T follicular helper cell (primary cell): ENCODE measurements around the gene EBP.
"Not testable (repeated sequence)": the region's sequence is repeated elsewhere in the genome, so short reads cannot be mapped to it uniquely, and the experiment has no call there.

ENCODE experiments used
- DNase-seq: peaks from one replicate; pipeline ENCODE4 v3.0.0-alpha.2; 2020; ENCODE audit warnings: low read depth

The EBP gene

DNA sequence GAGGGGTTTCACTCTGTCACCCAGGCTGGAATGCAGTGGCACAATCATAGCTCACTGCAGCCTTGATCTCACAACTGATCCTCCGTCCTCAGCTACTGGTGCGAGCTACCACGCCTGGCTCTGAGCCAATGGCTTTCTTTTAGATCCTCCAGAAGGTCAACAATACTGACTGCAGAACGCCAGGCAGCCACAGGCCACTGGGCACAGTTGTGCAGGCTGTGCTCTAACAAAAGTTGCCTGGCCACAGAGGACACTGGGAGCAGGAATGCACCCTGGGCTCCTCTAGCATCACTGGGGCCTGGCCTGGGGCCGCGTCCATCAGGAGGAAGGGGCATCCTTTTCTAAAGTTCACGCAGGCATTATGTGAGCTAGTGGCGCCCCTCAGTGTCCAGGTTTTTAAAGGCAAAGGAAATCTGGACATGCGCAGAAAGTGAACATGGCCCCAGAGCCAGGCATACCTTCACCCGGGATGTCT is 27.7 kb upstream of the EBP start:
- no peak for DNase-seq

DNA sequence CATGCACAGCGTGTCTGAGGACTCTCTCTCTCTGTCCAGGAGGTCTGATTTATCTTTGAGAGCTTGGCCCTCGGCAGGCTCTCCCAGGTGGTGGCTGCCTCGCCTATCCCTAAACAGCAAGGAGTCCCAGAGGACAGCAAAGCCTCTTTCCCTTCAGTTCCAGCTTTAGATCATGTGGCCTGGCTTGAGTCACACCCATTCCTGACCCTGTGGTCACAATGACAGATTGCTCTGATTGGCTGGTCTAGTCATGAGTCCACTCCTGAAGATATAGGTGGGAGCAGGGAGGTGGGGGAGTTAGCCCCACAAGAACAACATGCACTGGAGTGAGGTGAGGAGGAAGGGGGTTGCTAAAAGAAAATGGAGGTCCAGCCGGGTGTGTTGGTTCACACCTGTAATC is 24.9 kb upstream of the EBP start:
- no peak for DNase-seq

DNA sequence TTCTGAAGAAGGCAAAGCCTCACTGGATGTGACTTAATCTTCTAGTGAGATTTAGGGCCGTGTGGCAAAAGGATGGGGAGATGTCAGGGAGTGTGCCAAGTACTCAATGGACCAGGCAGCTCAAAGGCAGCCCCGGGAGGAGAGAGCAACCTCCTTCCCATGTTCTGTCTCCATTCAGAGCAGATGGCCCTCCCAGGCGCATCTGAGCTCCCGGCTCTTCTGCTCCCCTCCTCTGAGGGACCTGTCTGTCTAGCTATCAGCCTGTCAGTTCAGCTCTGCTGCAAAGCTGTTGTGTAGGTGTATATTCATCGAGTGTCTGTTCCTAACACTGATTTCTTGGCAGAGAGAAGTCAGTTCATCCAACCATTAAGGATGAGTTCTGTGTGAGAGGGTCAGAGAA is 23.7 kb upstream of the EBP start:
- DNase-seq, result no peak

DNA sequence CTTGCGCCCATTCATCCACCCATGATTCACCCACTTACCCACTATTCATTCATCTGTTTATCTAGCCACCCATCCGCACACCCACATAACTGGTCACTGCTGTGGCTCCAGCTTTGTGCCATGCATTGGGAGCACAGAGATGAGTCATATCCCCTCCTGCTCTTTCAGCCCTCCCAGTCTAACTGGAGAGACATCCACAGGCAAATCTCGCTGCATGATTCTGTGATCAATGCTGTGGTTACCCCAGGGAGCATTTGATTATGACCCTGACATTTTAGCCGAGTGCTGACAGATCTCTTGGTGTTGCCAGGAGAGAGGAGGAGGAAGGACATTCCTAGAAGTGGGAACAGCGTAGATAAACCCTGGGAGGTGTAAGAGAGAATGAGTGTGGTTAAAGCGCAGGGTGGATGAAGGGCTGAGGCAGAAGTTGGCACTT is 23.2 kb upstream of the EBP start:
- DNase-seq, result no peak

DNA sequence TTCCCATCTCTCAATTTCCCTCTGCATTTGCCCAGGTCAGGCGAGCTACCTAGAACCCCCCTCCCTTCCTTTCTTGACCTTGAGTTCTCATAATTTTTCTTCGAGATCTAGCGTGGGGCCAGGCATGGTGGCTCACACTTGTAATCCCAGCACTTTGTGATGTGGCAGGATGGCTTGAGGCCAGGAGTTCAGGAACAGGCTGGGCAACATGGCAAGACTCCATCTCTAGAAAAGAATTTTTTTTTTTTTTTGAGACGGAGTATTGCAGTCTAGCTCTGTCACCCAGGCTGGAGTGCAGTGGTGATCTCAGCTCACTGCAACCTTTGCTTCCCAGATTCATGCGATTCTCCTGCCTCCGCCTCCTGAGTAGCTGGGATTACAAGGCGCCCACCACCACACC is 17.3 kb upstream of the EBP start:
- DNase-seq, result no peak

DNA sequence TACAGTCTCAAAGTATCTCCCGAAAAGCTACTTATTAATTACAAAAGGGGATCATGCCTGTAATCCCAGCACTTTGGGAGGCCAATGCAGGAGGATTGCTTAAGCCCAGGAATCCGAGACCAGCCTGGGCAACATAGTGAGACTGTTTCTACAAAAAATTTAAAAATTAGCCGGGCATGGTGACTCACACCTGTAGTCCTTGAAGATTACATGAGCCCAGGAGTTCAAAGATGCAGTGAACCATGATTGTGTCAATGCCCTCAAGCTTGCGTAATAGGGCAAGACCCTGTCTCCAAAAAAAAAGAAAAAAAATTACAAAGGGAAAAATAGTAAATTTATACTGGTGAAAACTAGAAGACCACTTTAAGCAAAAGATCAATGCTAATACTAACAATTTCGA is 16.1 kb upstream of the EBP start:
- no peak for DNase-seq

DNA sequence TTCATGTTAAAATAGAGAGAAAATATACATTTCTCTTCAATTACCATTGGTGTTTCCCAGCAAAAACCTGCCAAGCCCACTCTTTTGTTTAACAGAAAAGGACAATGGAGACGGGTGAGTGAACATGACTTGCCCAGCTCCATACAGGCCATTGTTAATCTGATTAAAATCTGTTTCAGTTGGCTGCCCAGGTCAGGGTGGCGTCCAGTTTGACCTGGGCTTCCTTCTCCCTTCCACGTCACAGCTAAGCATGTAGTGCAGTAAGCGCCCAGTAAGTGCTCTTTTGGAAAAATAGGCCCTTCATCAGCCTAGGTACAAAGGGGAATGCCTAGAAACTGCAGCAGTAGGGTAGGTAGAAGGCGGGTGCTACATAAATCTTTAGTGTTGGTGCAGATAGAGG is 14.4 kb upstream of the EBP start:
- DNase-seq, result no peak

DNA sequence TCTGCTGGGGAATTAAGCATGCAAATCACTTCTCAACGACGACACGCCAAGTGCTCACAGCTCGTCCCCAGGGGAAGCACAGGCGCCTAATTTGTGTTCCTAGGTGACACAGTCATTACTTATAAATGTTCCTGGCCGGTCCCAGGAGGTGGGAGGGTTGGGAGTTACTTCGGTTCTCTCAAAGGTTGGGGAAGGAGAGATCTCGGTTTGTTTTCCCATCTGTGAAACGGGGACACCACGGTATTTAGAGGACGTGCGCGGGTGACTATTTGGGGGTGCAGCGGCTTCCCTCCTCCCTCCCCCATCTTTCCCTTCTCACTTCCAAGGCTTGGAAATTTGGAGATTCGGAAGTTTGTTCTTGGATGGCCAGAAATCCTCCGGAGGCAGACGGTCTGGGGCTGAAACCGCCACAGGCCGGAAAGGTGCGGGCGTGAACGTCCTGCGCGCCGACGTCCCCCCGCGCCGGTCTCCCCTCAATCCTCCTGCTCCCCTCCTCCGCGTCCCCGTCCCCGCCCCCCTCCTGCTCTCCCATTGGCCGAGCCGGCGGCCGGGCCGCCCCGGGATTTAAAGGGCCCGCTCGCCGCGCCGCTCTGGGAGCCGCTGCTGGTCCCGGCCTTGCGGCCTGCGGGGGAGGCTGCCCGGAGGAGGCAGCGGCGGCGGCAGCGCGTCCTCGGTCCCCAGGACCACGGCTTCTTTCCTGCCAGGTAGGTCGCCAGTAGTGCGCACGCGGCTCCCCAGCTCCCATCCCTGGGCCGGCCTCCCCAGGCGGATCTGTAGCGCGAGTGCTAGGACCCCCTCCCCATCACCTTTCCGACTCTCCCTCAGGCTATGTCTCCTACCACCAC is 13.0 kb upstream of the EBP start, which contains the start of gene PORCN:
Gene PORCN, plus strand, starts transcription at position 593 of the 845 bp plus-strand sequence. CDS start 829 bp downstream, outside the sequence.
- peak; percentile 68 for DNase-seq

DNA sequence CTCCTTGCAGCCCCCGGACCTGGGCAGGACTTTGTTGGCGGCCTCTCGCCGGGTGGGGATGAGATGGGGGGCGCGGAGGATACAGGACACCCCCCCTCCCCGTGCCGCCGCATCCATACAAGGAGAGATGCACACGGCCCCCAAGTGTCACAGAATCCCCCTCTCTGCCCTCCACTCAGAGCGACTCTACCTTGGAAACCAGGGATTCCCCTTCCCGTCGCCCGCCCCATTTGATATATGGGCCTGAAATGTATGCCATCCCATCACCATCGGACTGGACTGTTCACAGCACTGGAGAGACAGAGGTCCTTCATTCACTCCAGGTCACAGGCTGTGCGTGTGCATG is 12.4 kb upstream of the EBP start:
- DNase-seq, result no peak

DNA sequence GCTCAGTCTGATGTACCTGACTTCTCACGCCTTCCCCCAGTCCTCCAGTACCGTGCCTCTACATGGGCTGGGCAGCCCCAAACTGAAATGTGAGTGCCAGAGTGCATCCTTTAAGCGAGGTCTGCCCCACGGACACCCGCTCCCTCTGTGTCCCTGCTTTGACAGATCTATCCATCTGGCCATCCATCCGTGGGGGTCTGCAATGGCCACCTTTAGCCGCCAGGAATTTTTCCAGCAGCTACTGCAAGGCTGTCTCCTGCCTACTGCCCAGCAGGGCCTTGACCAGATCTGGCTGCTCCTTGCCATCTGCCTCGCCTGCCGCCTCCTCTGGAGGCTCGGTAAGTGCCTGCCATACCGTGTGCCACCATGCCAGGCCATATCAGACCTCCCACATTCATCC is 12.0 kb upstream of the EBP start:
- DNase-seq, result no peak

DNA sequence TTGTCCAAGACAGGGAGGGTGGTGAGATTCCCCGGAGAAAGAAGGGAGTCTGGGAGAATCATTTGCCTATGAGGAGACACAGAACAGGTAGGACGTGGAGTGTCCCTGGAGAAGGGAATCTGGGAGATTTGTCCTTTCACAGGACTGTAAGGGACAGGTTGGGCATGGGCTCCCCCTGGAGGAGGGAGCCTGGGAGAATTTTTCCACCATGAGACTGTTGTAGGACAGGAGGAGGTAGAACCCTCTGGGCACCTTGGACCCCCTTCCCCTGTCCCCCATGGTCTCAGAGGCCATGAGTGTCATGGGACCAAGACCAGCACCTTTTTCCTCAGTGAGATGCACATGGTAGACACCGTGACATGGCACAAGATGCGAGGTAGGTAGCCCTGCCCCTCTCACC is 10.0 kb upstream of the EBP start:
- DNase-seq, result no peak

DNA sequence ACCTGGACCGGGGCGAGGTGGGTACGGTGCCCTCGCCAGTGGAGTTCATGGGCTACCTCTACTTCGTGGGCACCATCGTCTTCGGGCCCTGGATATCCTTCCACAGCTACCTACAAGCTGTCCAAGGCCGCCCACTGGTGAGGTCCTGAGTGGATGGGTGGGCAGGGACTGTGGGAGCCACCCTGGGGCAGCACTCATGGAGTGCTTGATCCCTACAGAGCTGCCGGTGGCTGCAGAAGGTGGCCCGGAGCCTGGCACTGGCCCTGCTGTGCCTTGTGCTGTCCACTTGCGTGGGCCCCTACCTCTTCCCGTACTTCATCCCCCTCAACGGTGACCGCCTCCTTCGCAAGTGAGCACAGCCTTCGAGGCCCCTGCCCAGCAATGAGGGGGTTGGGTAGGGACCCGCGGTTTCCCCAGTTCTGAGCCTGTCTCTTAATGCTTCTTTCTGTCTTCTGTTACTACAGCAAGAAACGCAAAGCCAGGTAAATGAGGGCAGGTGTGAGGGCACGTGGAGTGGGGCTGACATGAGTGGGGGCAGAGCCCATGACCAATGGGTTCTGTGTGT is 9.2 kb upstream of the EBP start:
- DNase-seq, result no peak

DNA sequence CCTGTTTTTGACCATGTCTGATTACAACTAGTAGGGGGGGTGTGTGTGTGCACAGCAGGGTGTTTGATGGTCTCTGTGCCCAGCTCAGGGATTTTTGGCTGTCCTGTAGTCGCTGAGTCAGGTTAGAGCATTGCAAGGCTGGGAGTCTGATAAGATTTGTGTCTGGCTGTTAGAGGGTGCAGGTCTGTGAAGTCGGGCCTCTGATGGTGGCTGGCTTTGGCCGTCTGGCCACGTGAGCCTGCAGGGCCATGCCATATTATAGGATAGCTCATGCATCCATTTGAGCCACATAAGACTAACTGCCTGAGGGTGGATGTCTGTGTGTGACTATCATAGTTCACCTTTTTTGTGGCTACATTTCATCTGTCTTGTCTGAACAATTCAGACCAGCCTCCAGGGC is 7.9 kb upstream of the EBP start:
- DNase-seq, result no peak

DNA sequence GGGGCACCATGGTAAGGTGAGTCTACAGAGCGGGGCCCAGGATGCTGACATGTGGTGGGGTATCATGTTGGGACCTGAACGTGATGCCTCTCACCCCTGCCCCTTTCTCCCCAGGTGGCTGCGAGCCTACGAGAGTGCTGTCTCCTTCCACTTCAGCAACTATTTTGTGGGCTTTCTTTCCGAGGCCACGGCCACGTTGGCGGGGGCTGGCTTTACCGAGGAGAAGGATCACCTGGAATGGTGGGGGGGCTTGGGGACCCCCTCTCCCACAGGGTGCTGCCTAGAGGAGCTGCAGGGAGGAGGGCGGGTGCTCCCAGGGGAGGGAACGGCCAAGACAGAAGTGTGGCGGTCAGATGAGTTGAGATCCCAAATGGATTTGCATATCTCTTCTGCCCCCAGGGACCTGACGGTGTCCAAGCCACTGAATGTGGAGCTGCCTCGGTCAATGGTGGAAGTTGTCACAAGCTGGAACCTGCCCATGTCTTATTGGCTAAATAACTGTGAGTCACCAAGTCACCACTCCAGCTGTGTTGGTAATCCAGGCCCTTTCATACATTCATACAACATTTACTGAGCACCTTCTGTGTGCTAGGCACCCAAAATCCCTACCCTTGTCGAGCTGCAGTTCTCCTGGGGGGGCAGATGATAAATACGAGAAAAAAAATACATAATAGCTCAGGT is 7.3 kb upstream of the EBP start:
- no peak for DNase-seq

DNA sequence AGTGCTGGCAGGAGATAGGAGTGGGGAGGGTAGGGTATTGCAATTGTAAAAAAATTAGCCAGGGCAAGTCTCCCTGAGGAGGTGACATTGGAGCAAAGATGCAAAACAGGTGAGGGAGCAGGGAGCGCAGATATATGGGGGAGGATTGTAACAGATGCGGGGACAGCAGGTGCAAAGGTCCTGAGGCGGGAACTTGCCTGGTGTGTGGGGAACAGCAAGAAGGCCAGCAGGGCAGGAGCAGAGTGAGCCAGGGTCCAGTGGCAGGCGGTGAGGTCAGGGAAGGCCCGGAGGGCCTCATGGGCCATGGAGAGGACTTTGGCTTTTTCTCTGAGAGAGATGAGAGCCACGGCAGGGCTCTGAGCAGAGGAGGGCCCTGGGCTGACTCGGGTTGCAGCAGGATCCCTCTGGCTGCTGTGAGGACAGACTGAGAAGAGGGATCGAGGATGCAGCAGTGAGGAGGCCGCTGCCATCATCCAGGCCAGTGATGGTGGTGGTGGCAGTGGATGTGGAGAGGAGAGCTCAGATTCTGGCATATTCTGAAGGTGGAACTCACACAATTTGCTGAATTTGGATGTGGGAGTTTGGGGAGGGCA is 6.6 kb upstream of the EBP start:
- DNase-seq, result no peak

DNA sequence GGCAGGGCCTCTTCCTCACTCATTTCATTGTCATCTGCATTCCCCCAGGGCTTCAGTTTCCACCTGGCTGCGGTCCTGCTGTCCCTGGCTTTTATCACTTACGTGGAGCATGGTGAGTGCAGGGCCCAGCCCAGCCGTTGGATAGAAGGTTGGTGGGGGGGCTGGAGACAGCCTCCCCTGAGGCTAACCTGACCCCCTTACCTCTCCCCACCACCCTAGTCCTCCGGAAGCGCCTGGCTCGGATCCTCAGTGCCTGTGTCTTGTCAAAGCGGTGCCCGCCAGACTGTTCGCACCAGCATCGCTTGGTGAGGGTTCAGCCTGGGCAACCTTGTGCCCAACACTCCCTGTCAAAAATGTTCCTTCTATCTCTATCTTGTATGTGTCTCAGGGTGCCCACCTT is 5.8 kb upstream of the EBP start:
- DNase-seq, result no peak

DNA sequence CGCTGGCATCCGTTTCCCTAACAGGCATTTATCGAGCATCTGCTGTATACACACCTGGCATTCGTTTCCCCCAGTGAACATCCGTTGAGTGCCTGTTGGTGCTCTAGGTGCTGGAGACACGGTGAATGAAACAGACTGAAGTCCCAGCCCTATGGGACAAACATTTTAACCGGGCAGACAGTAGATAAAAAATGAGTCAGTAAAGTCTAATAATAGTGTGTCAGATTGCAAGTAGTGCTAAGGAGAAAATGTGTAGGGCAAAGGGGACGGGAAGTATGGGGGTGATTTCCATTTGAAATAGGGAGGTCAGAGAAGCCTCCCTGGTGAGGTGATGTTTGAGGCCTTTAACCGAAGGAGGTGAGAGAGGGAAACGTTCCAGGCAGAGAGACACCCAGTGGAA is 5.3 kb upstream of the EBP start:
- no peak for DNase-seq

DNA sequence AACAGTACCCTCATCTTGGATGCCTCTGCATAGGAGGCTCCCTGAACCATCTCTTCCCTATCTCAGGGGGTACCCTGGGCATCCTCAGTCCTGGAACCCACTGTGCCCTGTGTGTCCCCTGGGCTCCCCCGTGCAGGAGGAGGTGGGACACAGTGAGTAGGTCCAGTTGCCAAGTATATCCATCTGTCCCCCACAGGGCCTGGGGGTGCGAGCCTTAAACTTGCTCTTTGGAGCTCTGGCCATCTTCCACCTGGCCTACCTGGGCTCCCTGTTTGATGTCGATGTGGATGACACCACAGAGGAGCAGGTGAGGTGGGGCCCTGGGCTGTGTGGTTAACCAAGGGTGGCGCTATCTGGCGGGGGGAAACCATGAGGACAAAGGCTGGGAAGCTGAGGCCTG is 4.6 kb upstream of the EBP start:
- DNase-seq, result no peak

DNA sequence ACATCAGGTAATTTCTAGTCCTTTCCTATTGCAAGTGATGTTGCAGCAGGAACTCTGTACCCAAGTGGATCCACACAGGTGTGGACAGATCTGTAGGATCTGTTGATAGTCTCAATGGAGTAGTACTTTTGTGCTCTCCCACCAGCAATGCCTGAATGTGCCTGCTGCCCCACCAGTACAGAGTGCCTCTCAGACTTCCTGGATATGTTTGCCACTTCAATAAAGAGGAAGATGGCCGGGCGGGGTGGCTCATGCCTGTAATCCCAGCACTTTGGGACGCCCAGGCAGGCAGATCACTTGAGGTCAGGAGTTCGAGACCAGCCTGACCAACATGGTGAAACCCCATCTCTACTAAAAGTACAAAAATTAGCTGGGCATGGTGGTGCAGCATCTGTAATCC is 2.1 kb upstream of the EBP start:
- not testable (repeated sequence) for DNase-seq

DNA sequence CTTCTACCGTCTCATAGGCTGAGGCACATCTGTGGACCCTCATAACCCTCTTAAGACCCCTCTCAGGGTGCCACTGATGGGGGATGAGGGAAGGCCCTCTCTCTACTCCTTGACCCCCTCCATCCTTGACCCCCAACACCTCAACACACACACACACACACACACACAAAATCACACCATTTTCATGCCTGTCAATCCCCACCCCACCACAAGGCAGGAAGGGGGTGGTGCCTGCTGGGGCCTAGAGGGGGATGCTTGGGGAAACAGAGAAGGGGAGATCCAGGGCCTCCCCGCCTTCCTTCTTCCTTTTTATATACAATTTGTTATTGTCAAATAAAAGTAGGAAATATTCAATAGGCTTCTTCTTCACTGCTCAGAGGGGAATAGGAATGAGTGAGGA is 1.2 kb upstream of the EBP start:
- no peak for DNase-seq

DNA sequence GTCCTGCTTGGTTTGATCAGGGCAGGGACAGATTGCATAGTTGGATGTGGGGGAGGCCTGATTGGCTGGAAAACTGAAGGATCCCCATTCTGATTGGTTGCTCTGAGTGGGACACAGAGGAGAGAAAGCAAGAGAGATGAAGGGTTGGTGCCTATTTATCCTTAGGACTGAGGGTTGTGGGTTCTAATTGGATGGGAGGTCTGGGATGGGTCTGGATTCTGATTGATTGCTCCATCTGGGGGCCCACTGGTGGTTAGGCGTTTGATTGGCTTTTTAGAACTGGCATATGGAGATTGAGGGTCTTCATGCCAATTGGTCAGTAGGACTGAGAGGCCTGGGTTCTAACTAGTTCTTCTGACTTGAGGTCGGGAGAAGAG is 644 bp upstream of the EBP start:
- DNase-seq, result no peak

DNA sequence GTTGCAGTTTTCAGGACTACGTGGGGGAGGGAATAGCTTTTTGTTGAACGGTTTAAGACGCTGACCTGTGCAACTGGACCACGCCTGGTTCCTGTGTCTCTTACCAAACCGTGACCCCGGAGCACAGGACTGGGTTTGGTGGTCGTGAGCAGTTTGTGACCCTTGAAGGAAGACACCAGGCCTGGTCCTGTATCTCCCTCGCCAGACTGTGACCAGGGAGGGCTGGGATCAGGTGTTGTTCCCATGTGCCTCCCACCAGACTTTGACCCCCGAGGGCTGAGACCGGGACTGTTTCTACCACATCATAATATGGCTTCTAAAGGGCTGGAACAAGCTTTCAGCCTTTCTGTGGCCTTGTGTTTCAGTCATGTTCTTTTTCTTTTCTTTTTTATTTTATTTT is 683 bp downstream of the EBP start:
- DNase-seq, result no peak

DNA sequence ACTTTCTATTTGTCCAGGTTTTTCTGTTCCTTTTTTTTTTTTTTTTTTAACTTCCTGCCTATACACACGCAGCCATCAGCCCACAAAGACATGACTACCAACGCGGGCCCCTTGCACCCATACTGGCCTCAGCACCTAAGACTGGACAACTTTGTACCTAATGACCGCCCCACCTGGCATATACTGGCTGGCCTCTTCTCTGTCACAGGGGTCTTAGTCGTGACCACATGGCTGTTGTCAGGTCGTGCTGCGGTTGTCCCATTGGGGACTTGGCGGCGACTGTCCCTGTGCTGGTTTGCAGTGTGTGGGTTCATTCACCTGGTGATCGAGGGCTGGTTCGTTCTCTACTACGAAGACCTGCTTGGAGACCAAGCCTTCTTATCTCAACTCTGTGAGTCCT is 2.1 kb downstream of the EBP start:
- DNase-seq, result no peak
